ENCODE results near the gene MKRN2OS.

DNA sequence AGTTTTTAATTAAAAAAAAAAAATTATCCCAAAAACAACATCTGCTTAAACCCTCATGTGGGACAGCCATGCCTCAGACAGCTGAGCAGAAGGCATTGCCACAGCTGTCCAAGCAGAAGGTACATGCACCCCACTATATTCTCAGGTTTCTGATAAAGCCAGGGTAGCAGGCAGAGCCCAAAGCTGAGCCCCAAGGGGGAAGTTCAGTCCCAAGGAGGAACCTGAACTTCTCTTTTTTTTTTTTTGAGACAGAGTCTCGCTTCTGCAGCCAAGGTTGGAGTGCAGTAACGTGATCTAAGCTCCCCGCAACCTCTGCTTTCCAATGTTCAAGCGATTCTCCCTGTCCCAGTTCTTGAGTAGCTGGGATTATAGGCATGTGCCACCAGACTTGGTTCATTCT, 44.8 kb upstream of the MKRN2OS start:
- TF ChIP-seq NR3C1 (IDR thresholded peaks at IDR 0.05) (no peak), FOSL2 (IDR thresholded peaks at IDR 0.05) (no peak), FOSL2 (CRISPR knock-in tag; IDR thresholded peaks at IDR 0.05) (no peak), HDAC2 (IDR thresholded peaks at IDR 0.05) (no peak), POLR2A (IDR thresholded peaks at IDR 0.05; ENCODE audit: low read length) (no peak), NPAS2 (CRISPR knock-in tag; IDR thresholded peaks at IDR 0.05; ENCODE audit: borderline replicate concordance) (no peak), EP300 (IDR thresholded peaks at IDR 0.05) (no peak), KDM1A (IDR thresholded peaks at IDR 0.05; ENCODE audit: low read depth) (no peak)
- TF ChIP-seq, protein P1, sequence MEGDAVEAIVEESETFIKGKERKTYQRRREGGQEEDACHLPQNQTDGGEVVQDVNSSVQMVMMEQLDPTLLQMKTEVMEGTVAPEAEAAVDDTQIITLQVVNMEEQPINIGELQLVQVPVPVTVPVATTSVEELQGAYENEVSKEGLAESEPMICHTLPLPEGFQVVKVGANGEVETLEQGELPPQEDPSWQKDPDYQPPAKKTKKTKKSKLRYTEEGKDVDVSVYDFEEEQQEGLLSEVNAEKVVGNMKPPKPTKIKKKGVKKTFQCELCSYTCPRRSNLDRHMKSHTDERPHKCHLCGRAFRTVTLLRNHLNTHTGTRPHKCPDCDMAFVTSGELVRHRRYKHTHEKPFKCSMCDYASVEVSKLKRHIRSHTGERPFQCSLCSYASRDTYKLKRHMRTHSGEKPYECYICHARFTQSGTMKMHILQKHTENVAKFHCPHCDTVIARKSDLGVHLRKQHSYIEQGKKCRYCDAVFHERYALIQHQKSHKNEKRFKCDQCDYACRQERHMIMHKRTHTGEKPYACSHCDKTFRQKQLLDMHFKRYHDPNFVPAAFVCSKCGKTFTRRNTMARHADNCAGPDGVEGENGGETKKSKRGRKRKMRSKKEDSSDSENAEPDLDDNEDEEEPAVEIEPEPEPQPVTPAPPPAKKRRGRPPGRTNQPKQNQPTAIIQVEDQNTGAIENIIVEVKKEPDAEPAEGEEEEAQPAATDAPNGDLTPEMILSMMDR (IDR thresholded peaks at IDR 0.05), result no peak
- TF ChIP-seq, protein P2, sequence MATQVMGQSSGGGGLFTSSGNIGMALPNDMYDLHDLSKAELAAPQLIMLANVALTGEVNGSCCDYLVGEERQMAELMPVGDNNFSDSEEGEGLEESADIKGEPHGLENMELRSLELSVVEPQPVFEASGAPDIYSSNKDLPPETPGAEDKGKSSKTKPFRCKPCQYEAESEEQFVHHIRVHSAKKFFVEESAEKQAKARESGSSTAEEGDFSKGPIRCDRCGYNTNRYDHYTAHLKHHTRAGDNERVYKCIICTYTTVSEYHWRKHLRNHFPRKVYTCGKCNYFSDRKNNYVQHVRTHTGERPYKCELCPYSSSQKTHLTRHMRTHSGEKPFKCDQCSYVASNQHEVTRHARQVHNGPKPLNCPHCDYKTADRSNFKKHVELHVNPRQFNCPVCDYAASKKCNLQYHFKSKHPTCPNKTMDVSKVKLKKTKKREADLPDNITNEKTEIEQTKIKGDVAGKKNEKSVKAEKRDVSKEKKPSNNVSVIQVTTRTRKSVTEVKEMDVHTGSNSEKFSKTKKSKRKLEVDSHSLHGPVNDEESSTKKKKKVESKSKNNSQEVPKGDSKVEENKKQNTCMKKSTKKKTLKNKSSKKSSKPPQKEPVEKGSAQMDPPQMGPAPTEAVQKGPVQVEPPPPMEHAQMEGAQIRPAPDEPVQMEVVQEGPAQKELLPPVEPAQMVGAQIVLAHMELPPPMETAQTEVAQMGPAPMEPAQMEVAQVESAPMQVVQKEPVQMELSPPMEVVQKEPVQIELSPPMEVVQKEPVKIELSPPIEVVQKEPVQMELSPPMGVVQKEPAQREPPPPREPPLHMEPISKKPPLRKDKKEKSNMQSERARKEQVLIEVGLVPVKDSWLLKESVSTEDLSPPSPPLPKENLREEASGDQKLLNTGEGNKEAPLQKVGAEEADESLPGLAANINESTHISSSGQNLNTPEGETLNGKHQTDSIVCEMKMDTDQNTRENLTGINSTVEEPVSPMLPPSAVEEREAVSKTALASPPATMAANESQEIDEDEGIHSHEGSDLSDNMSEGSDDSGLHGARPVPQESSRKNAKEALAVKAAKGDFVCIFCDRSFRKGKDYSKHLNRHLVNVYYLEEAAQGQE (IDR thresholded peaks at IDR 0.05), result no peak
- TF ChIP-seq, protein P3, sequence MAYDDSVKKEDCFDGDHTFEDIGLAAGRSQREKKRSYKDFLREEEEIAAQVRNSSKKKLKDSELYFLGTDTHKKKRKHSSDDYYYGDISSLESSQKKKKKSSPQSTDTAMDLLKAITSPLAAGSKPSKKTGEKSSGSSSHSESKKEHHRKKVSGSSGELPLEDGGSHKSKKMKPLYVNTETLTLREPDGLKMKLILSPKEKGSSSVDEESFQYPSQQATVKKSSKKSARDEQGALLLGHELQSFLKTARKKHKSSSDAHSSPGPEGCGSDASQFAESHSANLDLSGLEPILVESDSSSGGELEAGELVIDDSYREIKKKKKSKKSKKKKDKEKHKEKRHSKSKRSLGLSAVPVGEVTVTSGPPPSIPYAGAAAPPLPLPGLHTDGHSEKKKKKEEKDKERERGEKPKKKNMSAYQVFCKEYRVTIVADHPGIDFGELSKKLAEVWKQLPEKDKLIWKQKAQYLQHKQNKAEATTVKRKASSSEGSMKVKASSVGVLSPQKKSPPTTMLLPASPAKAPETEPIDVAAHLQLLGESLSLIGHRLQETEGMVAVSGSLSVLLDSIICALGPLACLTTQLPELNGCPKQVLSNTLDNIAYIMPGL (CRISPR knock-in tag; IDR thresholded peaks at IDR 0.05; ENCODE audit: borderline replicate concordance), result no peak
- TF ChIP-seq, protein P4, sequence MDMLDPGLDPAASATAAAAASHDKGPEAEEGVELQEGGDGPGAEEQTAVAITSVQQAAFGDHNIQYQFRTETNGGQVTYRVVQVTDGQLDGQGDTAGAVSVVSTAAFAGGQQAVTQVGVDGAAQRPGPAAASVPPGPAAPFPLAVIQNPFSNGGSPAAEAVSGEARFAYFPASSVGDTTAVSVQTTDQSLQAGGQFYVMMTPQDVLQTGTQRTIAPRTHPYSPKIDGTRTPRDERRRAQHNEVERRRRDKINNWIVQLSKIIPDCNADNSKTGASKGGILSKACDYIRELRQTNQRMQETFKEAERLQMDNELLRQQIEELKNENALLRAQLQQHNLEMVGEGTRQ (IDR thresholded peaks at IDR 0.05), result no peak

Data from A549 (cell line).